Gastroesophageal sphincter (tissue), 3 donors: Measurements from ENCODE around the gene PLPPR2.

Source experiments
- EP300 ChIP-seq: sonication (generic); formaldehyde crosslinking; IDR thresholded peaks from one replicate; pipeline ENCODE4 v1.6.1; 2017; ENCODE audit warnings: antibody characterized with exemption, mild to moderate bottlenecking
- POLR2A ChIP-seq, 2 donors: fragments of 450-650 bp; IDR thresholded peaks; one replicate each; pipeline ENCODE4 v1.6.1; 2017; ENCODE audit warnings: antibody characterized with exemption in 2 of 2, mild to moderate bottlenecking in 2 of 2, moderate library complexity in 1 of 2
- POLR2AphosphoS5 ChIP-seq: sonication (generic); formaldehyde crosslinking; IDR thresholded peaks from one replicate; pipeline ENCODE4 v1.6.1; 2017; ENCODE audit warnings: antibody characterized with exemption
- TF ChIP-seq, protein P1 (sequence below), 4 experiments: fragments of 200-600 bp in 2 of 4; fragments of 450-650 bp in 2 of 4; sonication (generic) in 1 of 4; IDR thresholded peaks; one replicate each; pipeline ENCODE4 v1.5.1; 2017 to 2019; ENCODE audit warnings: antibody characterized with exemption in 4 of 4, mild to moderate bottlenecking in 2 of 4, moderate library complexity in 2 of 4

DNA sequence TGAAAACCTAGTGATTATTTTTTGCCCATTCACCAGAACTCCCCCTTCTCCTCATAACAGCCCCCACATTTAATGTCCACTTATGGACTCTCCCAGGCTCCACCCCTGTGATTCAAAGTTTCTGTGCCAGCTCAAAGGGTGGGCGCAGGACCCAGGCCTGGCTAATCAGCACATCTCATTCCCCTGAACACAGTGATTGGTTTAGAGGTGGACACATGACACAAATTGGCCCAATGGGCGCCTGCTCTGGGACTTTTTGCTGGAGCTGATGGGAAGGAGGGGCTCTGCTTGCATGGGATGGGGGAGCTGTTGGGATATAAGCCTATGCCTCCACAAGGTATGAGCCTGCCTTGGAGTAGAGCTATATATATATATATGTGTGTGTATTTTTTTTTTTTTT, 35.1 kb downstream of the PLPPR2 start:
- TF ChIP-seq, protein P1, sequence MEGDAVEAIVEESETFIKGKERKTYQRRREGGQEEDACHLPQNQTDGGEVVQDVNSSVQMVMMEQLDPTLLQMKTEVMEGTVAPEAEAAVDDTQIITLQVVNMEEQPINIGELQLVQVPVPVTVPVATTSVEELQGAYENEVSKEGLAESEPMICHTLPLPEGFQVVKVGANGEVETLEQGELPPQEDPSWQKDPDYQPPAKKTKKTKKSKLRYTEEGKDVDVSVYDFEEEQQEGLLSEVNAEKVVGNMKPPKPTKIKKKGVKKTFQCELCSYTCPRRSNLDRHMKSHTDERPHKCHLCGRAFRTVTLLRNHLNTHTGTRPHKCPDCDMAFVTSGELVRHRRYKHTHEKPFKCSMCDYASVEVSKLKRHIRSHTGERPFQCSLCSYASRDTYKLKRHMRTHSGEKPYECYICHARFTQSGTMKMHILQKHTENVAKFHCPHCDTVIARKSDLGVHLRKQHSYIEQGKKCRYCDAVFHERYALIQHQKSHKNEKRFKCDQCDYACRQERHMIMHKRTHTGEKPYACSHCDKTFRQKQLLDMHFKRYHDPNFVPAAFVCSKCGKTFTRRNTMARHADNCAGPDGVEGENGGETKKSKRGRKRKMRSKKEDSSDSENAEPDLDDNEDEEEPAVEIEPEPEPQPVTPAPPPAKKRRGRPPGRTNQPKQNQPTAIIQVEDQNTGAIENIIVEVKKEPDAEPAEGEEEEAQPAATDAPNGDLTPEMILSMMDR (IDR thresholded peaks at IDR 0.05): no peak
- no peak for TF ChIP-seq EP300
- TF ChIP-seq POLR2A (IDR thresholded peaks at IDR 0.05): no peak
- no peak for TF ChIP-seq POLR2AphosphoS5
